K562 (cell line): ENCODE data around the gene ZNF692. TPM values are rescaled to one million over a fixed set of nuclear protein-coding genes. Genes with fewer than 3 reads are reported as not detected.

Experiments used
- BHLHE40 ChIP-seq: IDR thresholded peaks from 2 replicates; pipeline ENCODE4 v1.6.1; 2011; ENCODE audit warnings: low read length, improper control_type of control experiment
- DIDO1 ChIP-seq: fragments of 450-650 bp; IDR thresholded peaks from 2 replicates; pipeline ENCODE4 v1.6.1; 2016; ENCODE audit warnings: low read depth, missing biosample characterization, missing genetic modification characterization
- ELF1 ChIP-seq: fragments of 200-800 bp; sonication (Bioruptor generic); IDR thresholded peaks from 2 replicates; pipeline ENCODE4 v1.6.1; 2016; ENCODE audit warnings: missing genetic modification characterization, missing compliant biosample characterization
- GATA2 ChIP-seq: sonication (generic); formaldehyde crosslinking; IDR thresholded peaks from 2 replicates; pipeline ENCODE4 v1.4.0; 2020; ENCODE audit warnings: mild to moderate bottlenecking, missing genetic modification reagents
- GTF2F1 ChIP-seq: IDR thresholded peaks from 2 replicates; pipeline ENCODE4 v1.6.1; 2011; ENCODE audit warnings: low read depth, low read length, improper control_type of control experiment
- HMGN3 ChIP-seq: IDR thresholded peaks from 2 replicates; pipeline ENCODE4 v1.6.1; 2011; ENCODE audit warnings: borderline replicate concordance, low read depth, mild to moderate bottlenecking, mixed read lengths, low read length; ENCODE audit not compliant: insufficient read length; ENCODE audit errors: extremely low read depth
- KHSRP ChIP-seq: fragments of 450-650 bp; IDR thresholded peaks from 2 replicates; pipeline ENCODE4 v1.6.1; 2017
- MTA3 ChIP-seq: fragments of 450-650 bp; formaldehyde crosslinking; IDR thresholded peaks from 2 replicates; pipeline ENCODE4 v1.6.1; 2017; ENCODE audit warnings: mild to moderate bottlenecking, borderline replicate concordance
- NEUROD1 ChIP-seq: fragments of 150-350 bp; IDR thresholded peaks from 2 replicates; pipeline ENCODE4 v1.6.1; 2014; ENCODE audit warnings: borderline replicate concordance, low read length, low read depth; ENCODE audit not compliant: partially characterized antibody
- NFIC ChIP-seq: fragments of 450-650 bp; IDR thresholded peaks from 2 replicates; pipeline ENCODE4 v1.6.1; 2017; ENCODE audit warnings: mild to moderate bottlenecking, inconsistent platforms
- NFYB ChIP-seq: IDR thresholded peaks from 2 replicates; pipeline ENCODE4 v1.6.1; 2011; ENCODE audit warnings: mild to moderate bottlenecking, moderate library complexity; ENCODE audit not compliant: insufficient read length; ENCODE audit errors: extremely low read depth
- PHB ChIP-seq: fragments of 250-450 bp; sonication (Bioruptor Pico); IDR thresholded peaks from 2 replicates; pipeline ENCODE4 v1.5.0; 2021
- PHF8 ChIP-seq: fragments of 200-600 bp; sonication (generic); IDR thresholded peaks from 2 replicates; pipeline ENCODE4 v1.6.1; 2012; ENCODE audit warnings: mixed run types, mild to moderate bottlenecking, inconsistent platforms, low read length, moderate library complexity, borderline replicate concordance
- POLR2AphosphoS5 ChIP-seq: IDR thresholded peaks from 2 replicates; pipeline ENCODE4 v1.6.1; 2011; ENCODE audit warnings: mild to moderate bottlenecking, low read depth, low read length, moderate library complexity; ENCODE audit not compliant: control insufficient read depth, insufficient read depth
- RBM25 ChIP-seq: fragments of 200-400 bp; formaldehyde crosslinking; IDR thresholded peaks from 2 replicates; pipeline ENCODE4 v1.6.1; 2018; ENCODE audit warnings: low read length, low read depth, moderate library complexity; ENCODE audit not compliant: severe bottlenecking
- SMAD3 ChIP-seq: fragments of 450-650 bp; formaldehyde crosslinking; conservative IDR thresholded peaks from 2 replicates; pipeline ENCODE4 v1.4.0; 2020; ENCODE audit warnings: mild to moderate bottlenecking
- SP1 ChIP-seq: sonication (generic); formaldehyde crosslinking; IDR thresholded peaks from 2 replicates; pipeline ENCODE4 v1.8.1; 2022; ENCODE audit warnings: mild to moderate bottlenecking, missing genetic modification reagents
- STAT5A ChIP-seq: IDR thresholded peaks from 2 replicates; pipeline ENCODE4 v1.6.1; 2012; ENCODE audit warnings: low read length, inconsistent platforms, borderline replicate concordance
- TBL1XR1 ChIP-seq, 2 experiments: IDR thresholded peaks; 2 replicates each; pipeline ENCODE4 v1.6.1; 2012; ENCODE audit warnings: improper control_type of control experiment in 2 of 2, low read length in 2 of 2, mild to moderate bottlenecking in 1 of 2
- ZC3H4 ChIP-seq: sonication (generic); formaldehyde crosslinking; IDR thresholded peaks from 2 replicates; pipeline ENCODE4 v1.9.0; 2021; ENCODE audit warnings: missing genetic modification reagents, borderline replicate concordance
- ZEB2 ChIP-seq: fragments of 450-650 bp; IDR thresholded peaks from 2 replicates; pipeline ENCODE4 v1.6.1; 2016
- ZNF583 ChIP-seq: fragments of 250-450 bp; sonication (Bioruptor Pico); IDR thresholded peaks from 2 replicates; pipeline ENCODE4 v1.4.0; 2020
- ZNF639 ChIP-seq, 2 experiments: fragments of 200-800 bp in 1 of 2; sonication (Bioruptor generic) in 1 of 2; sonication (generic) in 1 of 2; formaldehyde crosslinking in 1 of 2; IDR thresholded peaks in 1 of 2; conservative IDR thresholded peaks in 1 of 2; 2 replicates each; pipeline versions ENCODE4 v1.5.0 to v1.6.1; 2016 to 2020; ENCODE audit warnings: missing compliant biosample characterization in 1 of 2, missing genetic modification characterization in 1 of 2, missing genetic modification reagents in 1 of 2
- ZNF699 ChIP-seq: fragments of 250-450 bp; sonication (Bioruptor Pico); IDR thresholded peaks from 2 replicates; pipeline ENCODE4 v1.8.0; 2021; ENCODE audit warnings: mild to moderate bottlenecking, moderate library complexity; ENCODE audit not compliant: insufficient replicate concordance
- polyA plus RNA-seq, 8 experiments: library from polyadenylated mRNA; depleted of rRNA in 4 of 8; stranded (reverse) in 5 of 8; unstranded in 3 of 8; fragments of >200 nt; fragmentation: Nextera tagmentation in 2 of 8; fragmentation: Illumina TruSeq in 1 of 8; extraction: Ambion mirVana in 2 of 8; extraction: Trizol in 1 of 8; gene quantifications; 2 replicates each; pipeline versions ENCODE4 v1.2.1 to v1.2.3, GENCODE V29; 2011 to 2014; ENCODE audit warnings: inconsistent platforms in 1 of 8, missing spikeins in 1 of 8
- total RNA-seq, 7 experiments: library from RNA; depleted of rRNA in 6 of 7; stranded (reverse); fragments of >200 nt in 6 of 7; fragmentation: Illumina TruSeq in 2 of 7; extraction: Trizol in 2 of 7; gene quantifications; 2 replicates each; pipeline versions ENCODE4 v1.2.1 to v1.2.3, GENCODE V29; 2011 to 2021; ENCODE audit warnings: low replicate concordance in 1 of 7
- TF ChIP-seq, protein P1 (sequence below): fragments of 250-450 bp; sonication (Bioruptor Pico); IDR thresholded peaks from 2 replicates; pipeline ENCODE4 v1.5.0; 2021
- TF ChIP-seq, protein P2 (sequence below): sonication (generic); formaldehyde crosslinking; IDR thresholded peaks from 2 replicates; pipeline ENCODE4 v1.8.0; 2022; ENCODE audit warnings: mild to moderate bottlenecking, missing genetic modification reagents, borderline replicate concordance

Gene ZNF692
- total and polyA plus RNA-seq, 9 of the 15 experiments (the other 6 are each of a cell fraction or from before 2014, with no cell fraction given): 8.4 to 143 (median 55.9) TPM

- TF ChIP-seq, protein P1, sequence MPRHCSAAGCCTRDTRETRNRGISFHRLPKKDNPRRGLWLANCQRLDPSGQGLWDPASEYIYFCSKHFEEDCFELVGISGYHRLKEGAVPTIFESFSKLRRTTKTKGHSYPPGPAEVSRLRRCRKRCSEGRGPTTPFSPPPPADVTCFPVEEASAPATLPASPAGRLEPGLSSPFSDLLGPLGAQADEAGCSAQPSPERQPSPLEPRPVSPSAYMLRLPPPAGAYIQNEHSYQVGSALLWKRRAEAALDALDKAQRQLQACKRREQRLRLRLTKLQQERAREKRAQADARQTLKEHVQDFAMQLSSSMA (CRISPR knock-in tag): peak; percentile 61; the same call in 1 of the 2 replicates
- TF ChIP-seq ZNF583 (CRISPR knock-in tag) (no peak), ZEB2 (peak; percentile 45; the same call in 1 of the 2 replicates), PHB (CRISPR knock-in tag) (peak; percentile 39; the same call in 1 of the 2 replicates), PHF8 (peak; percentile 43; the same call in 1 of the 2 replicates), NFIC (0 out of 2 replicates have a peak, but pooled peaks have one; percentile 10), ZC3H4 (CRISPR knock-in tag) (no peak), GTF2F1 (peak; percentile 68; the same call in 1 of the 2 replicates), NEUROD1 (peak; percentile 63), GATA2 (CRISPR knock-in tag) (no peak), SP1 (CRISPR knock-in tag) (peak; percentile 82), MTA3 (0 out of 2 replicates have a peak, but pooled peaks have one; percentile 3), HMGN3 (peak; percentile 70), BHLHE40 (peak; percentile 46; the same call in 1 of the 2 replicates), POLR2AphosphoS5 (peak; percentile 89), NFYB (peak; percentile 88), ELF1 (0 out of 2 replicates have a peak, but pooled peaks have one; percentile 11), ZNF699 (CRISPR knock-in tag) (no peak), TBL1XR1 (IDR thresholded peaks at IDR 0.05; ENCODE audit: low read length in 2 of 2) (peak in 1 of 2 experiments; percentile 35; a peak in 2 of 4 replicates), RBM25 (peak; percentile 90), DIDO1 (tag) (no peak), SMAD3 (CRISPR knock-in tag) (no peak), KHSRP (no peak), STAT5A (no peak), ZNF639 (CRISPR knock-in tag; conservative IDR thresholded peaks at IDR 0.05 in 1 of 2, IDR thresholded peaks at IDR 0.05 in 1 of 2) (peak in 1 of 2 experiments; percentile 26; a peak in 1 of 4 replicates)
- TF ChIP-seq, protein P2, sequence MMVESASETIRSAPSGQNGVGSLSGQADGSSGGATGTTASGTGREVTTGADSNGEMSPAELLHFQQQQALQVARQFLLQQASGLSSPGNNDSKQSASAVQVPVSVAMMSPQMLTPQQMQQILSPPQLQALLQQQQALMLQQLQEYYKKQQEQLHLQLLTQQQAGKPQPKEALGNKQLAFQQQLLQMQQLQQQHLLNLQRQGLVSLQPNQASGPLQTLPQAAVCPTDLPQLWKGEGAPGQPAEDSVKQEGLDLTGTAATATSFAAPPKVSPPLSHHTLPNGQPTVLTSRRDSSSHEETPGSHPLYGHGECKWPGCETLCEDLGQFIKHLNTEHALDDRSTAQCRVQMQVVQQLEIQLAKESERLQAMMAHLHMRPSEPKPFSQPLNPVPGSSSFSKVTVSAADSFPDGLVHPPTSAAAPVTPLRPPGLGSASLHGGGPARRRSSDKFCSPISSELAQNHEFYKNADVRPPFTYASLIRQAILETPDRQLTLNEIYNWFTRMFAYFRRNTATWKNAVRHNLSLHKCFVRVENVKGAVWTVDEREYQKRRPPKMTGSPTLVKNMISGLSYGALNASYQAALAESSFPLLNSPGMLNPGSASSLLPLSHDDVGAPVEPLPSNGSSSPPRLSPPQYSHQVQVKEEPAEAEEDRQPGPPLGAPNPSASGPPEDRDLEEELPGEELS (CRISPR knock-in tag): no peak
These were observed 21.0 kb downstream of the ZNF692 start, which contains the start of gene ZNF672 (continued) for GRCh38 chr1:248837781-248838356.
